ENCODE data around the gene CDKN2B.
A peak's percentile ranks its signal among the peaks of the same experiment; 100 is the strongest.

CDKN2B gene

DNA sequence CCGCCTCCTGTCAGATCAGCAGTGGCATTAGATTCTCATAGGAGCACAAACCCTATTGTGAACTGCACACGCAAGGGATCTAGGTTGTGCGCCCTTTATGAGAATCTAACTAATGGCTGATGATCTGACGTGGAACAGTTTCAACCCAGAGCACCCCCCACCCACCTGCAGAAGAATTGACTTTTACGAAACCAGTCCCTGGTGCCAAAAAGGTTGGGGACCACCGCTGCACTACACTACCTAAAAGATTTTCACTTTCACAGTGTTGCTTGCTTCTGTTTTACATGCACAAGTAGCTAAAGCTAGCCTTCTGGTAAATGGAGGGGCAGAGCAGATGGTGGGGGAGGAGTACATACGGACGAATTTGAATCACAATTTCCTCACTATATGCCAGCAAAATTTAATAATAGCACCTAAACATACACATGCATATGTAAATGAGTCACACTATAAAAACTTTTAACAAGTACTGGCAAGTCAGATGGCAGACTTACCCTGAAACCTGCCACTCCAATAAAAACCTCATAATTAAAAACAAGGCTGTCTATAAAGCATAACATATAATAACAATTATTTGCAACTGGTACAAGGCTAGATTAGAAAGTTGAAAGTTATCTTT, 24.0 kb upstream of the CDKN2B start:
- ATAC-seq (no peak), DNase-seq (no peak)

DNA sequence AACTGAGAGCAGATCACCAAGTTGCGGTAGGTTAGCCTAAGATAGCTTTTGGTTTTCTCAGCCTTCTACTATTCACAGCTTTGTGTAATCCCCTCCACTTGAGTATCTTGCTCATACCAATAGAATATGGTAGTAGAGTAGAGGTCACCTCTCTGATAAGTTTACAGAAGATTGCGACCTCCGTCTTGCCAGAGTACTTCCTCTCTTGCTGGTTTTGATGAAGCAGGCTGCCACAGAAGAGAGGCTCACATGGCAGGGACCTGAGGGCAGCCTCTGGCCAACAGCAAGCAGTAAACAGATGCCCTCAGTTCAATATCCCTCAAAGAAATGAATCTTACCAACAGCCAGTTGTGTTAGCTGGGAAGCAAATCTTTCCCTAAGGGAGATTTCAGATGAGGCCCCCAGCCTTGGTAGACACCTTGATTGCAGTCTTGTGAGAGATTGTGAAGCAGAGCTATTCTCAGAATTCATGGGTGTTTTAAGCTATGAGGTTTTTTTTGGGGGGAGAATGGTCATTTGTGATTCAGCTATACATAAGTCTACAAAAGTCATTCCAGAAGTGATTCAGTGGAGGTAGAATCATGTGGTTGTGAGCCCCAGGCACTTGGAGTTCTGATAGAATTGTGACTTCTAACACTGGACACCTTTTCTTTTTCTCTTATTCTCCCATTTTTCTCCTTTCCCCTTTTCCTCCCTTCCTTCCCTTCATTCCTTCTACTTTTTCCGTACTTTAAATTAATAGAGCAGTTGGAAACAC, 22.7 kb upstream of the CDKN2B start:
- DNase-seq (no peak), ATAC-seq (no peak)

DNA sequence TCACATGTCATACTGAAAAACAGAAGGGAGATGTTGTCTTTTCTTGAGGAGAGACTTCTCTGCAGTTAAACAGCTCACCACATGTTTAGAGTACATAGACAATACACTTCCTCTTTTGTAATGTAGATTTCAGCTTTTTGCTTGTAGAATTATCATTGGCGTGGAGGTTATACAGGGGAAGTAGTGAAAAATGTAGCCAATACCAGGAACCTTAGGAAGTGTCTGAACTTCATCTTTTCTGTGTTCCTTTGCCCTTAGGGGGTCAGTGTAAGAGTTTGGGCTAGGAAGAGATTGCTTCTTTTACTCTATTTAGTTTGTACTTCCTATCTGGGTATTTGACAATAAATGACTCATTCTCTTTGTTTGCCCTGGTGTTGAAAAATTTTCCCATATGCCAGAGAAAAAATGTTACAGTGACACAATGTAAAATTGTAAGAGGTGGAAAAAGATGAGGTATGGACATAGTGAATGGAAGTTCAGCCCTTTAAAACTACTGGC, 21.0 kb upstream of the CDKN2B start:
- ATAC-seq (no peak), DNase-seq (no peak)

DNA sequence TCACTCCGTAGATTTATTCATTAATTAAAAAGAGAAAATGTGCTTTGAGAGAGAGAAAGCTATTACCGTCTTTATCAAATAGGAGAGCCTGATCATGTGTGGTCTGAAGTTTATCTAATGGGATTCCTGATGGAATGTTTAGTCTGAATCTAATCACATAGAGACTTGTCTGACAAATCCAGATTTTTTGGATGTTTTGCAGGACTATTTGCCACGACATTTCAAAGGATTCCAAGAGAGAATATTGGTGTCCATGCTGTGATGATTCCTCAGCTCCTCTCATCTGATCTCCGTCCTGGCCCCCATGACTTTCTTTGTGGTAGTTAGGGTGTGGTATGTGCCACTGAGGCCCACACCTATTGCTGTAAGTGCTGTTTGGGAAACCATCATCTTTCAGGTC, 20.1 kb upstream of the CDKN2B start:
- DNase-seq (no peak), ATAC-seq (no peak)

DNA sequence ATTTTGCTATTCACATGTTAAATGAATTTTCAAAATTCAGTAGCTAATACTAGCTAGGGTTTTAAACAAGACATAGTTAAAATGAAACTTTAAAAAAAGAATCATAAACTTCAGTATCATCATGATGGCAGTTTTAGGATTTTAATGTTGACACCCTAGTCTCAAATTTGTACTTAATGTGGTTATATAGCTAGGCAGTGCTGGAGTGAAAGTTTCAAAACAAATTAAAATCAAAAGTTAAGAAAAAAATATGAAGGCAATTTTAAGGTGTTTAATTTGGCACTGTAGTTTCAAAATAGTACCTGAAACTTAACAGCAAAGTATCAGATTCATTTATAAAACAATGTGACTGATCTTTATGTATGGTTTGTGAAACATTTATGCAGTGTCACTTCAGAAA, 19.3 kb upstream of the CDKN2B start:
- DNase-seq, result no peak
- ATAC-seq, result no peak

DNA sequence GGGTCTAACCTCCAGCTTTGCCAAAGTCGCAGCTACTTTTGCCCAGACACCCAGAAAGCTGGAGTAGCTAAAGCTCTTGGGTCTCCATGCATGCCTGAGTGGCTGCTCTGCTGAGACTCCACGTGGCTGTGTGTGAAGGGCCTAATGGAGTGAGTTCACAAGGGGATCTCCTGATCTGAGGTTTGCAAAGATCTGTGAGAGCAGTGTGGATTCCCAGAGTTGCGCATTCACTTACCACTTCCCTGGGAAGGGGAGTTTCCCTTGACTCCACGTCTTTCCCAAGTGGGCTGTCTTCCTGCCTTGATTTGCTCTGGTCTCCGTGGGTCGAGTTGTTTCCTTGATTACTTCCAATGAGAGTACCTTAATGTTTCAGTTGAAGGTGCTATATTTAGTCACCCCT, 17.6 kb upstream of the CDKN2B start:
- ATAC-seq, result no peak
- no peak for DNase-seq

DNA sequence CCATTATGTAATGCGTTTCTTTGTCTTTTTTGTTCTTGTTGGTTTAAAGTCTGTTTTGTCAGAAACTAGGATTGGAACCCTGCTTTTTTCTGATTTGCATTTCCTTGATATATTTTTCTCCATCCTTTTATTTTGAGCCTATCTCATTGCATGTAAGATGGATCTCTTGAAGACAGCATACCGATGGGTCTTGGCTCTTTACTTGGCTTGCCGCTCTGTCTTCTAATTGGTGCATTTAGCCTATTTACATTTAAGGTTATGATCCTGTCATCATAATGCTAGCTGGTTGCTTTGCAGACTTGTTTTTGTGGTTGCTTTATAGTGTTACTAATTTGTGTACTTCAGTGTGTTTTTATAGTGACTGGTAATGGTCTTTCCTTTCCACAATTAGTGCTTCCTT, 13.3 kb upstream of the CDKN2B start:
- no peak for ATAC-seq
- no peak for DNase-seq

DNA sequence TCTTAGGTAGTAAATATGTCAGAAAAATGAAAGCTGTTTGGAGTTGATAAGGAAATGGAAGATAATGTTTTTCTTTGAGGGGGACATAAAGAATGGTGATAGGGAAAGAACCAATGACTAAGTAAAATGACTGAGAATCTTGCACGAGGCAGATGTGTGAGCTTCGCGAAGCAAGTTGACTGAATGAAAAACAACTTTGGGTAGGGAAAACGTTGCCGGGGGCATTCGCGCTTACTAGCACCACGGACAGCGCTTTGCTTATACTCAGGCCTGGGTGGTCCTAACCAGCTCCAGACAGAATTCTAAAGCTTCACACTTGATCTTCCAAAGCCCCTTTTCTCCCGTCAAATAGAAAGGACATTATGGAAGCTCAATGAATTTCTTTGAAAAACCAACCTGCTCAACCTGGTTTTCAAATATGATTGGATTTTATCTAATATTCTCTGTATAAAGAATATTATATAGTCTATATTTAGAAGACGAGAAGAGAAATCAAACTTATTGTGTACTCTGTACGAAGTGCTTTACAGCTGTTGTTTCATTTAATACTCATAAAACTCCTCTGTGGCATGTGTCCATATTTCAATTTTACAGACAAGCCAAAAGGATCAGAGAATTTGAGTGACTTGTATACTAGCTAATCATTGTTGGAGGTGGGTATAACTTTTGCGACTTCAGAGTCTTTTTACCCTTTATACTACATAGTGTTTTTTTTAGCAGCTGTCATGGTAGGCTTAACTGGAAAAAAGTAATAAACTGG, 1.9 kb upstream of the CDKN2B start:
- peak; percentile 33 for DNase-seq
- no peak for ATAC-seq

DNA sequence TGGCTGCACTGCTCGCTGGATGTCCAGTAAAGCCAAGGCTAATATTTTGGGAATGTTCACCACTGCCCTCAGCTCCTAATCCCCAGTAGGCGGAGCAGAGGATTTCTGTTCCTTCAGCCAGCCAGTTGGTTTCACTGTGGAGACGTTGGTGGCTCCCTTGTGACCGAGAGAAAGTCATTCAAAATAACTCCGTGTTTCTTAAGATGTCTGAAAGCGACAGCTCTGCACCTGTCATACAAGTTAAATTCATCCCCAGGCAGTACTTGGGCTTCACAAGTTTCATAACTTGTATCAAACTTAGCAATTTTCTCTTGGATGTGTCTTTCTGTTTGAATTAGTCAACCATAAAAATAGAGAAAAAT, 382 bp upstream of the CDKN2B start:
- ATAC-seq (no peak), DNase-seq (no peak)

DNA sequence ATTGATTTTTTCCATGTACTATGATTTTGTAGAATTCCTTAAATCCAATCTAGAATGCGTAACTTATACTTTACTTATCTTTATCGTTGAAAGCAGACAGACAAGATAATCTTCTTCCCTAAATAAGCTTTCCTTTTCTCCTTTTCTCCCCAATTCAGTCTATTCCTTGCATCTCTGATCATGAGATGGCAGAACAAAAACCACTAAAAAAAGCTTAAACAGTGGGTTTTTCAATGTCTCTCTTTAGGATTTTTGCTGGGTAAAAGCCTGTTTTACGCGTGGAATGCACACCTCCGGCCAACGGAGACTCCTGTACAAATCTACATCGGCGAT, 755 bp downstream of the CDKN2B start:
- ATAC-seq, result no peak
- DNase-seq, result no peak

DNA sequence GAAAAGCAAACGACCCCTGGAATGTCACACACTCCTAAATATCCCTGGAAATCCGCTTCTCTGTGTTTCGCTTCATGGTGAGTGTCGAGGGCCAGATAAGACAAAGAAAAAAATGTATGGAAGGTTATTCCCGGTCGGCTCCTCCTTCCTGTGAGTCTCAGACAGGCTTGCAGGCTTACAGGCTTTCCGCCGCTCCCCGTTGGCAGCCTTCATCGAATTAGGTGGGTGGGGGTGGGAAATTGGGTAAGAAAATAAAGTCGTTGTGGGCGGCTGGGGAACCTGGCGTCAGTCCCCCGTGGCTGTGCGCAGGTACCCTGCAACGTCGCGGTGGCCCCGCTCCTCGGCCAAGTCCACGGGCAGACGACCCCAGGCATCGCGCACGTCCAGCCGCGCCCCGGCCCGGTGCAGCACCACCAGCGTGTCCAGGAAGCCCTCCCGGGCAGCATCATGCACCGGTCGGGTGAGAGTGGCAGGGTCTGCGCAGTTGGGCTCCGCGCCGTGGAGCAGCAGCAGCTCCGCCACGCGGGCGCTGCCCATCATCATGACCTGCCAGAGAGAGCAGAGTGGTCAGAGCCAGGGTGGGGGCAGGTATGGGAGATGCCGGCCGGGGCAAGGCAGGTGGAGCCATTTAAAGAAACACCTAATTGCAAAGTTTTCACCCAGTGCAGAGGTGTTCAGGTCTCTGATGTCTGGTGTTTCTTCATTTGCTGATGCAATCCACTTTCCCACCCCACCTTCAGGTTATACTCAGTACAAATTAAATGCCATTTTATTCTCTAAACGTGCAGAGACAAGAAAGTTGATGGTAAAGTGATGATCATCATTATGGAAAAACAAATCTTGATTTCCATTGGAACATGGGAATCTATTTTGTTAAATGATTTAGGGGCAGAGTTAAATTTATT, 3.2 kb downstream of the CDKN2B start:
- DNase-seq (no peak), ATAC-seq (no peak)

DNA sequence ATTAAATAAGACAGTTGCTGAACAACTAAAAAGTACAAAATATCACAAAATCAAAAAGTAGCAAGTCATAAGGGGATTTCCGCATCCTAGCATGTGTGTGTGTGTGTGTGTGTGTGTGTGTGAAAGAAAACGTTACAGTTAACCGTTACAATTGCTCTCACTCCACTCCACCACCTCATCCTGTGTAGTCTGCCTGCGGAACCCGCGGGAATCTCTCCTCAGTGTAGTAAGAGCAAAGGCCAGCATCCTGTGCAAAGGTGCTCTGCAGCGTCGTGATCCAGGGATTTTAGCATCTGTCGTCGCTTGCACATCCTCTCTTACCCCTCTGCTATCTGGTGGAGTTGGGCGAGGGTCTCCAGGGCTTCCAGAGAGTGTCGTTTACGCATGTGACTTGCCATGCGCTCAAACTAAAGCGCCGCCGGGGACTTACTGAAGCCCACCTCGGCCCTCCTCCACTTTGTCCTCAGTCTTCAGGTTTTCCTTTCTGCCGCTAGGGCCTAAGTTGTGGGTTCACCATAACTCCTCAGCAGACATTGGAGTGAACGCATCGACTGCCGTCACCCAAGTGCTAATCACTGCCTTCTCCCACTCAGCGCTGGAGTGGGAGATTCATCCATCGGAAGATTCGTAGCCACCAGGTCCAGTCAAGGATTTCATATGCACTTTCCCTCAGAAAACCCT, 3.9 kb downstream of the CDKN2B start:
- no peak for DNase-seq

DNA sequence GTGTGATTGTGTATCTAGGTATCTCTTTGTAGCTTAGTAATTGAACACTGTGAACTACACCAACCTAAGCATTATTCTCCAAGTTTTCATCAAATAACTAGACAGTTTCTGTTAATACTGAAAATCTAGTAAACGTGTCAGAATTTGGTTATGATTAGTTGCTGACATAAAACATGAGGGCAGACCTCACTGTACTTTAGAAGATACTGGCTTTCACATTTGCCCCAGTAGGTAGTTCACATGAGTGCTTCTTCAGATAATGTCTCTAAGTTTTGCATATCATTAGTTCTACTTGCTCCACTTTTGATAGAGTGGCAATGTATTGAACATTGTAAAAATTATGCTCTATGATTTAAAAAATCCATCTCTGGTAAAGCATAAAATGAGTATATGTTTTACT, 7.1 kb downstream of the CDKN2B start:
- ATAC-seq (no peak), DNase-seq (no peak)

More for the DNA sequence above, 3.9 kb downstream of the CDKN2B start:
- ATAC-seq, result no peak

DNA sequence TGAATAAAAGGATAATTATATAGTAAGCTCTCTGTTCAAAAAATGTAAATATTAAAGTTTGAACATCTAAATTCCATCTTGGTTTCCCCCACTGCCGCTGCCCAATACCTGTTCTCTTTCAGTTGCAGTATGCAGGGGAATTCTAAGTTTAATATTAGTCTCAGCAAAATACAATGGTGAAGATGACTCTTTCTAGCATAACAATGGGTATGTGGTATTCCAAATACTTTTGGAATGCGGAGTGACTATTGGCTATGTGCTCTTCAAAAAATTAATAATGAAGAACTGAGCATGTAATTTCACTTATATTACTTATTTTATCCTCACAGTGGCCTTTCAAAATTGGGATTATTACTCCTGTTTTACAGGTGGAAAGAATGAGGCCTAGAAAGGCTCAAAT, 11.1 kb downstream of the CDKN2B start:
- no peak for ATAC-seq

DNA sequence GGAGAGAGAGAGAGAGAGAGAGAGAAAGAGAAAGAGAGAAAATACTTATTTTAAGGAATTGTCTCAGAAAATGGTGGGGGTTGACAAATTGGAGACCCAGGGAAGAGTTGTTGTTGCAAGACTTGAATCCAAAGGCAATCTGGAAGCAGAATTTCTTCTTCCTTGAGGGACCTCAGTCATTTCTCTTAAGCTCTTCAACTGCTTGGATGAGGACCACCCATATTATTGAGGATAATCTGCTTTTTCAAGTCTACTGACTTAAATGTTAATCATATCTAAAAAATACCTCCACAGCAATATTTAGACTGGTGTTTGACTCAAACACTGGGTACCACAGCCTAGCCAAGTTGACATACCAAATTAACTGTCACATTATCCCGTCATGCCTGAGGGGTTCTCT, 11.6 kb downstream of the CDKN2B start:
- ATAC-seq (no peak), DNase-seq (no peak)

More for the DNA sequence above, 11.1 kb downstream of the CDKN2B start:
- DNase-seq, result no peak

DNA sequence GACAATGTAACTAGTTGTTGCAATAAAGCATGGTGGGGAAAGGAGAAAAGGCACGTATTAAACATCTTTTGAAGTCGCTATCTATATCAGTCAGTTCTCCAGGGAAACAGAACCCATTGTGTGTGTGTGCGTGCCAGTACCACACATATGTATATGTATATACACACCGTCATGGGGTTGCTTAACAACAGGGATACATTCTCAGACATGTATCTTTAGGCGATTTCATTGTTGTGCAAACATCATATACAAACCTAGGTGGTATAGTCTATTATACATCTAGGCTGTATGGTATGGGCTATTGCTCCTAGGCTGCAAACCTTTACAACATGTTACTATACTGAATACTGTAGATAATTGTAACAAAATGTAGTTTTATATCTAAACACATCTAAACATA, 12.2 kb downstream of the CDKN2B start:
- ATAC-seq (no peak), DNase-seq (no peak)

DNA sequence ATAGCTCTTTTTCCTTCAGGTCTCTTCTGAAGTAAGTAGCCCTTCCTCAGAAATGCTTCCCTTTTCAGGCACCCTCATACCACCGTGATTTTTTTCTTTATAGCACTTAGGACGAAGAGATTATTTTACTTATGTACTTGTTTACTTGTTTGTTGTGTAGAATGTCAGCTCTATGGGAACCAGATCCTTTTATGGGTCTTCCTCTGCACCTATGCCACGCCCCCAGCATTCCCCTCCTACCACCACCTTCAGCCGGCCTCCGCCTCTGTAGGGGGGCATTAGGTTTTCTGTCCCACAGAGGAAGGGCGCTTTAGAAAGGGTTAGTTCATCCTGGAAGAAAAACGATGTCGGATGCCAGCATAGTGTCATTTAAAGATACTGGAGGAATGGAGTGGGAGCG, 12.7 kb downstream of the CDKN2B start:
- no peak for DNase-seq
- ATAC-seq, result no peak

DNA sequence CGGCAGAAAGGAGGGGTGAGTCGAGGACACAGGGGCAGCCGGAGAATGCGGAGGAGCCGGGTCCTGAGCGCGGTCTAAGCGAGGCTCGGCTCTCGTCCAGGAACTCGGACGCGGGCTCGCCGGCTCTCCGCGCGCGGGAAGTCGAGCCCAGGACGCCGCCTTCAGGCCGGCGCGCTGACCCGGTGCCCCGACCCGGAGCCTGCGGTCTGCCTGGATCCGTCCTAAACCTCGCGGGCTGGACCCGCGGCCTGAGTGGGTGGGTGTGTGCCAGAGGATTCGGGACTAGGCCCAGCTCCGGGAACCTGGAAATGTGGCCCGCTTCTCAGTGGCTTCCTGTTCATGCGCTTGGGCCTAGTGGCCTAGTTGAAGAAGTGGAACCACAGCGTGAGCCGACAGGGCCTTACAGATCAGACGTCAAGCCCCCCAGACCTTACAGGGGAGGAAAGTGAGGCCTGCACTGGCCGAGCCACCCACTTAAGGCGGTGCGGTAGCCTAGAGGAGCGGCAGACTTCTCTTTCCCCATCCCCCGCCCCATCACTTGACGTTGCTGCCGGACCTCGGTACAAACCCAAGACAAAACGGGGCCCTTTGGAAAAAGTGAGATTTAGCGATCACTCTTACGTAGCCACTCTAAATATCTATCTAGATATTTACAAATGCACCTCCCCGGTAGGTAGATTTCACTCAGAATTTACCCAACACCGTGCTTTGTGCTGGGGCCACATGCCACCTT, 13.3 kb downstream of the CDKN2B start:
- DNase-seq, result peak; percentile 27
- peak; percentile 12 for ATAC-seq

DNA sequence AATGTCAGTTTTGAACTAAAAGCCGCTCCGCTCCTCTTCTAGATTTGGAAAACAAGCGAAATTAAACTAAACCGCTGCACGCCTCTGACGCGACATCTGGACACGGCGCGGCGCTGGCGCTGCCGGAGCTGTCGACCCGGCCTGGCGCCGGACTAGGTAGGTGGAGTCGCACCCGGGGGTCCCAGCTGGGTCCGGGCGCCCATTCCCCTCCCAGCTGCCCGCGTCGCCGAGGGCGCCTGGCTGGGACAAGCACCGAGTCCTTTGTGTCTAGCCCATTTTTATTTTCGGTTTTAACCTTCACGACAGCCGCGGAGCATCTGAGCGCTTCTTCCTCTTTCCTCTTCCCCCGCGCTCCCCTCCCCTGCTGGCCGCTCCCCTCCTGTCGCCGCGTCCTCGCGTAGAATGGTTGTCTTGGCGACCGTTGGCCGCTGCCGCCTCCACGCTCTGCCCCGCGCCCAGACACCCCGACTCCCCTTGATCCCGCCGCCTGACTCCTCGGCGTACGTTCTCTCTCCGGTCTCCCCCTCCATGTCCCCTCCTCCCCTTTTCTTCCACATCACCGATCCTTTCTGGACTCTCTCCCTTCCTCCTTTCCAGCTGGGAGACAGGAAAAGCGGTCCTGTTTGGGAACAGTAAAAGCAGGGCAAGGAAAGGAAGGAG, 14.0 kb downstream of the CDKN2B start:
- DNase-seq (peak; percentile 77), ATAC-seq (peak; percentile 62)

DNA sequence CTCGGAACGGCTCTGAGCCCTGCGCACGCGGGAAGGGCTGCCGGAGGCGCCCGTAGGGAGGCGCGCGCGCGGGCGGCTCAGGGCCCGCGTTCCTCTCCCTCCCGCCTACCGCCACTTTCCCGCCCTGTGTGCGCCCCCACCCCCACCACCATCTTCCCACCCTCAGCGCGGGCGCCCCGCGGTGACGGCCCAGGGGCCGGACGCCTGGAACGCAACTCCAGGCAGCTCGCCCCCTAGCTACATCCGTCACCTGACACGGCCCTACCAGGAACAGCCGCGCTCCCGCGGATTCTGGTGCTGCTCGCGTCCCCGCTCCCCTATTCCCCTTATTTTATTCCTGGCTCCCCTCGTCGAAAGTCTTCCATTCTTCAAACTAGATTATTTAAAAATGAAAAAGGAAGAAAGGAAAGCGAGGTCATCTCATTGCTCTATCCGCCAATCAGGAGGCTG, 14.5 kb downstream of the CDKN2B start, which contains the start of gene CDKN2B-AS1:
Gene CDKN2B-AS1, plus strand, starts transcription at position 236 of the 450 bp plus-strand sequence.
- ATAC-seq (peak; percentile 67), DNase-seq (peak; percentile 63)
